Smooth muscle cell (in vitro differentiated cells): ENCODE measurements around the gene MYLIP. TPM values are rescaled to one million over a fixed set of nuclear protein-coding genes. Genes with fewer than 3 reads are reported as not detected.

Source experiments
- DNase-seq: peaks from one replicate; lab custom pipeline; 2025; ENCODE audit not compliant: unreplicated experiment; lab: John Stamatoyannopoulos, UW
- H2AFZ ChIP-seq: fragments of 200-600 bp; sonication (generic); 2 replicates; pipeline ENCODE4 v1.6.0; 2016; ENCODE audit warnings: antibody characterized with exemption, low read depth, mild to moderate bottlenecking
- H3F3A ChIP-seq: fragments of 200-600 bp; sonication (generic); 2 replicates; pipeline ENCODE4 v1.6.0; 2017; ENCODE audit warnings: antibody characterized with exemption, low read depth
- H3K27ac ChIP-seq: fragments of 200-600 bp; sonication (generic); 2 replicates; pipeline ENCODE4 v1.5.1; 2016; ENCODE audit warnings: low read depth, mild to moderate bottlenecking
- H3K27me3 ChIP-seq: fragments of 200-600 bp; sonication (generic); 2 replicates; pipeline ENCODE4 v1.6.1; 2016; ENCODE audit warnings: low read depth, mild to moderate bottlenecking
- H3K36me3 ChIP-seq: fragments of 200-600 bp; sonication (generic); 2 replicates; pipeline ENCODE4 v1.5.1; 2016; ENCODE audit warnings: low read depth
- H3K4me1 ChIP-seq: fragments of 200-600 bp; sonication (generic); 2 replicates; pipeline ENCODE4 v1.5.1; 2016; ENCODE audit warnings: low read depth
- H3K4me2 ChIP-seq: fragments of 200-600 bp; sonication (generic); 2 replicates; pipeline ENCODE4 v1.6.0; 2016; ENCODE audit warnings: mild to moderate bottlenecking
- H3K4me3 ChIP-seq: fragments of 200-600 bp; sonication (generic); 2 replicates; pipeline ENCODE4 v1.5.1; 2016; ENCODE audit warnings: mild to moderate bottlenecking
- H3K79me2 ChIP-seq: fragments of 200-600 bp; sonication (generic); 2 replicates; pipeline ENCODE4 v1.6.0; 2016; ENCODE audit warnings: low read depth, mild to moderate bottlenecking
- H3K9ac ChIP-seq: fragments of 200-600 bp; sonication (generic); 2 replicates; pipeline ENCODE4 v1.6.0; 2016; ENCODE audit warnings: low read depth
- H3K9me3 ChIP-seq: fragments of 200-600 bp; sonication (generic); replicated peaks from 2 replicates; pipeline ENCODE4 v1.5.1; 2016; ENCODE audit warnings: low read depth
- H4K20me1 ChIP-seq: fragments of 200-600 bp; sonication (generic); 2 replicates; pipeline ENCODE4 v1.6.0; 2016; ENCODE audit warnings: low read depth
- WGBS: methylation state at CpG from one replicate; pipeline ENCODE4 v1.1.7; 2016; ENCODE audit warnings: low lambda C conversion rate; 5-methylcytosine and 5-hydroxymethylcytosine counted together
- polyA plus RNA-seq: library from polyadenylated mRNA; unstranded; fragments of >200 nt; fragmentation: Nextera tagmentation; extraction: Ambion mirVana; gene quantifications from 2 replicates; pipeline ENCODE4 v1.2.1, GENCODE V29; 2016
- total RNA-seq: library from RNA; depleted of rRNA; stranded (reverse); fragments of >200 nt; gene quantifications from 2 replicates; pipeline ENCODE4 v1.2.3, GENCODE V29; 2014
- TF ChIP-seq, protein P1 (sequence below): fragments of 200-600 bp; sonication (generic); IDR thresholded peaks from 2 replicates; pipeline ENCODE4 v1.5.1; 2017; ENCODE audit warnings: borderline replicate concordance, mild to moderate bottlenecking, antibody characterized with exemption; ENCODE audit not compliant: insufficient read depth, poor library complexity, severe bottlenecking

MYLIP gene
- total and polyA plus RNA-seq, 2 experiments from 2014 or later = 25.0 to 29.9 TPM

DNA sequence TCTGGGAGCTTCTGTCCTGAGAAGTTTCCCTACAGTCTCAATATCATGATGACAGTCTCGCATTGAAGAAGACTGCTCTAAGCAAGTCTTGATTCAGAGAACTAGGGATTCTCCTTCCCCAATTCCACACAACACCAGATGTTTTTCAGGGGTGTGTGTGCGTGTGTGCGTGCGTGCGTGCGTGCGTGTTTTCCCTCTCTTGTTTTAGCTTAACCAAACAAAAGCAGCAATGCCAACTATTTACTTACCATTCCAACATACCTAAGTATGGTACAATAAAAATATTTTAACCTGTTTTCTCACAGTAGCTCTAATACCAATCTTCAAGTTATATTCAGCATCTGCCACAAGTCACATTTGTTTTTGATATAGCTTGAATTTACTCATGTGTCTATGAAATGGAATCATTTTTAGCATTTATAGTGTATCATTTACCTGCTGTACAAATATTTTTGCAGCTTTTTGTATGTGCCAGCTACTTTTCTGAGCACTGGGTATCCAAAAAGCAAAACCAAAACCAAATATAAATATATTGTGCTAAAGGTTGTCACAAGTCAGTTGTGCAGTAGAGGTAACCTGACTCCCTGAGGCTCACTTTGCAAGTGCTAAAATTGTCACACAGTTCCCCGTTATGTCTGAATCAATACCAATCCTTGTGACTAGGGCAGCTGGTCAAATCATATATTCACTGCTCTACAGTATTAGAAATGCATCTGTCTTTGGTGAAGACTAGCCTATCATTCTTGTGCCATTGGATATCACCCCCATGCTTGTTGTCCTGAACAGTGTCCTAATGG is 21.7 kb upstream of the MYLIP start:
- Histone ChIP-seq H3K4me1 (no peaks in the 10 kb centered on the region), H3K9me3 (no peaks in the 10 kb centered on the region), H3K9ac (no peak overlapping the region), H2AFZ (no peak overlapping the region), H3F3A (no peaks in the 10 kb centered on the region), H3K79me2 (no peaks in the 10 kb centered on the region), H3K27ac (no peak overlapping the region), H3K27me3 (no peaks in the 10 kb centered on the region), H4K20me1 (no peaks in the 10 kb centered on the region), H3K36me3 (no peaks in the 10 kb centered on the region), H3K4me3 (no peak overlapping the region), H3K4me2 (no peak overlapping the region)
- WGBS = 98% methylated on average over 8 of the region's 8 CpGs
- DNase-seq = no peak
- TF ChIP-seq, protein P1, sequence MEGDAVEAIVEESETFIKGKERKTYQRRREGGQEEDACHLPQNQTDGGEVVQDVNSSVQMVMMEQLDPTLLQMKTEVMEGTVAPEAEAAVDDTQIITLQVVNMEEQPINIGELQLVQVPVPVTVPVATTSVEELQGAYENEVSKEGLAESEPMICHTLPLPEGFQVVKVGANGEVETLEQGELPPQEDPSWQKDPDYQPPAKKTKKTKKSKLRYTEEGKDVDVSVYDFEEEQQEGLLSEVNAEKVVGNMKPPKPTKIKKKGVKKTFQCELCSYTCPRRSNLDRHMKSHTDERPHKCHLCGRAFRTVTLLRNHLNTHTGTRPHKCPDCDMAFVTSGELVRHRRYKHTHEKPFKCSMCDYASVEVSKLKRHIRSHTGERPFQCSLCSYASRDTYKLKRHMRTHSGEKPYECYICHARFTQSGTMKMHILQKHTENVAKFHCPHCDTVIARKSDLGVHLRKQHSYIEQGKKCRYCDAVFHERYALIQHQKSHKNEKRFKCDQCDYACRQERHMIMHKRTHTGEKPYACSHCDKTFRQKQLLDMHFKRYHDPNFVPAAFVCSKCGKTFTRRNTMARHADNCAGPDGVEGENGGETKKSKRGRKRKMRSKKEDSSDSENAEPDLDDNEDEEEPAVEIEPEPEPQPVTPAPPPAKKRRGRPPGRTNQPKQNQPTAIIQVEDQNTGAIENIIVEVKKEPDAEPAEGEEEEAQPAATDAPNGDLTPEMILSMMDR = no peak

DNA sequence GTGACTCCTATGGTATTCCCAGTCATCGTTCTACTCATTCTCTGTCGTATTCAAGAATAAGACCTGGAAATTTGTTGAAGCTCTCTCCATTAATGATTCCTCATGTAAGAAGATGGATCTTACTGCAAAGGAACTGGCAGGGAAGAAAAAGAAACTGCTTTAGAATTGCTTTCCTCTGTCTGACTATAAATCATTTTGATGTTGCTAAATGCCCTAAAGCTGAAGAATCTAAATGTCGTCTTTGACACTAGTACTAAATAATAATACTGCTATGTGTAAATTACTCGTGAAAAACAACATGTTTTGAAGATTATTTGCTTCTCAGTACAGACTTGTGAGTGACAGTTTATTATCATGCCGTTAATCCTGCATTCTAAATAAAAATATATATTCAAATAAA is 20.5 kb upstream of the MYLIP start:
- Histone ChIP-seq H3K4me2 (peak overlapping the region; percentile 14), H3K9me3 (no peaks in the 10 kb centered on the region), H3K27me3 (no peaks in the 10 kb centered on the region), H3K79me2 (no peaks in the 10 kb centered on the region), H3K4me3 (no peak overlapping the region), H3F3A (no peaks in the 10 kb centered on the region), H3K4me1 (no peaks in the 10 kb centered on the region), H3K27ac (no peak overlapping the region), H2AFZ (no peak overlapping the region), H3K9ac (no peak overlapping the region), H3K36me3 (no peaks in the 10 kb centered on the region), H4K20me1 (no peaks in the 10 kb centered on the region)
- TF ChIP-seq, protein P1 = no peak
- 77% methylated on average over 5 of the region's 5 CpGs for WGBS
- DNase-seq = no peak

- peak overlapping the region; percentile 18 for H3K27ac ChIP-seq
- H3K36me3 ChIP-seq = no peaks in the 10 kb centered on the region
- WGBS = 43% methylated on average over 5 of the region's 5 CpGs
Measured at GRCh38 chr6:16108921-16109658, 19.8 kb upstream of the MYLIP start.

More at GRCh38 chr6:16108921-16109658, 19.8 kb upstream of the MYLIP start:
- Histone ChIP-seq H3F3A (no peaks in the 10 kb centered on the region), H3K79me2 (no peaks in the 10 kb centered on the region), H2AFZ (peak overlapping the region; percentile 21), H3K4me2 (peak overlapping the region; percentile 14), H3K9ac (no peak overlapping the region), H3K4me3 (no peak overlapping the region), H3K27me3 (no peaks in the 10 kb centered on the region), H3K9me3 (no peaks in the 10 kb centered on the region), H3K4me1 (no peaks in the 10 kb centered on the region), H4K20me1 (no peaks in the 10 kb centered on the region)
- TF ChIP-seq, protein P1 = no peak
- no peak for DNase-seq
